GM12878 (cell line): Measurements from ENCODE around the gene LRFN2. TPM values are rescaled to one million over a fixed set of nuclear protein-coding genes. Genes with fewer than 3 reads are reported as not detected.

Experiments used
- ATAC-seq: fragments of 200-7000 bp; cut with Tn5 transposase; 3 replicates; pipeline ENCODE4 v1.9.1; 2020; ENCODE audit warnings: mild to moderate bottlenecking, moderate library complexity
- BruUV-seq: library from RNA; stranded (reverse); fragments of 400-500 nt; replicated peaks from 2 replicates; lab custom pipeline; 2021; lab: Mats Ljungman, UMichigan
- CTCF ChIA-PET: fragments of 300-600 bp; sonication (Branson Sonifier 250); formaldehyde crosslinking; extraction: SDS; loops from one replicate; lab custom pipeline; 2021; ENCODE audit warnings: inconsistent platforms; lab: Yijun Ruan, JAX
- POLR2A ChIA-PET: fragments of 350-600 bp; formaldehyde crosslinking; extraction: SDS; loops from one replicate; lab custom pipeline; 2021; ENCODE audit warnings: inconsistent platforms; lab: Charles Lee
- RAD21 ChIA-PET: fragments of 300-600 bp; sonication (Branson Sonifier 250); formaldehyde crosslinking; loops from one replicate; lab custom pipeline; 2023; ENCODE audit warnings: antibody characterized with exemption; ENCODE audit not compliant: unreplicated experiment; lab: Charles Lee
- SMC1A ChIA-PET: fragments of 300-600 bp; sonication (Branson Sonifier 250); formaldehyde crosslinking; loops from one replicate; lab custom pipeline; 2023; ENCODE audit not compliant: unreplicated experiment, uncharacterized antibody; lab: Charles Lee
- DNase-seq: peaks from one replicate; pipeline ENCODE4 v3.0.0-alpha.2; 2011; ENCODE audit warnings: low read depth, low spot score
- FAIRE-seq: peaks from 3 replicates; lab custom pipeline; 2011; peaks lifted over from hg19 to GRCh38; lab: Jason Lieb, UNC
- H2AFZ ChIP-seq: 2 replicates; pipeline ENCODE4 v1.6.0; 2011; ENCODE audit warnings: low read depth, low read length, control low read depth; ENCODE audit not compliant: control insufficient read depth
- H3K27ac ChIP-seq: 2 replicates; pipeline ENCODE4 v1.5.1; 2011; ENCODE audit warnings: control low read depth; ENCODE audit not compliant: control insufficient read depth, insufficient read depth
- H3K27me3 ChIP-seq, 2 experiments: replicated peaks in 1 of 2; 2 replicates each; pipeline versions ENCODE4 v1.6.0 to v1.6.1; 2011; ENCODE audit warnings: low read length in 1 of 2; ENCODE audit not compliant: control insufficient read depth in 2 of 2, insufficient read depth in 2 of 2
- H3K36me3 ChIP-seq, 2 experiments: 2 replicates each; pipeline ENCODE4 v1.5.1; 2011; ENCODE audit warnings: low read length in 1 of 2; ENCODE audit not compliant: control insufficient read depth in 2 of 2, insufficient read depth in 2 of 2
- H3K4me1 ChIP-seq: 2 replicates; pipeline ENCODE4 v1.6.1; 2011; ENCODE audit warnings: mild to moderate bottlenecking, low read length, moderate library complexity, mixed read lengths; ENCODE audit not compliant: control insufficient read depth, insufficient read depth
- H3K4me2 ChIP-seq: 2 replicates; pipeline ENCODE4 v1.6.0; 2011; ENCODE audit warnings: control low read depth; ENCODE audit not compliant: control insufficient read depth, insufficient read depth
- H3K4me3 ChIP-seq: fragments of 200-600 bp; sonication (generic); 2 replicates; pipeline ENCODE4 v1.5.1; 2016
- H3K79me2 ChIP-seq: 2 replicates; pipeline ENCODE4 v1.6.0; 2011; ENCODE audit warnings: low read length; ENCODE audit not compliant: control insufficient read depth, insufficient read depth
- H3K9ac ChIP-seq: 2 replicates; pipeline ENCODE4 v1.8.0; 2011; ENCODE audit warnings: low read length, control low read depth, mixed read lengths; ENCODE audit not compliant: control insufficient read depth, insufficient read depth
- H3K9me3 ChIP-seq: replicated peaks from 3 replicates; pipeline ENCODE4 v1.5.1; 2011; ENCODE audit warnings: mild to moderate bottlenecking, low read length; ENCODE audit not compliant: control insufficient read depth, insufficient read depth
- H4K20me1 ChIP-seq: 2 replicates; pipeline ENCODE4 v1.6.0; 2011; ENCODE audit not compliant: control insufficient read depth, insufficient read depth
- ASH2L ChIP-seq: fragments of 300-600, 200-600 bp; sonication (generic); IDR thresholded peaks from 2 replicates; pipeline ENCODE4 v1.6.1; 2017; ENCODE audit warnings: low read depth, mild to moderate bottlenecking, borderline replicate concordance
- ATF2 ChIP-seq: IDR thresholded peaks from 2 replicates; pipeline ENCODE4 v1.6.1; 2012; ENCODE audit warnings: low read length, inconsistent platforms
- CBX5 ChIP-seq: sonication (generic); IDR thresholded peaks from 2 replicates; pipeline ENCODE4 v1.6.1; 2016; ENCODE audit warnings: low read depth, moderate library complexity, mild to moderate bottlenecking, inconsistent platforms
- EED ChIP-seq: sonication (generic); IDR thresholded peaks from 2 replicates; pipeline ENCODE4 v1.6.1; 2016; ENCODE audit warnings: antibody characterized with exemption, low read depth
- ELK1 ChIP-seq: IDR thresholded peaks from 2 replicates; pipeline ENCODE4 v1.6.1; 2012; ENCODE audit warnings: low read depth, low read length, improper control_type of control experiment
- EP300 ChIP-seq, 2 experiments: fragments of 150-350 bp in 1 of 2; IDR thresholded peaks; 2 replicates each; pipeline ENCODE4 v1.6.1; 2011 to 2012; ENCODE audit warnings: low read depth in 2 of 2, low read length in 2 of 2, borderline replicate concordance in 1 of 2, improper control_type of control experiment in 1 of 2, inconsistent platforms in 1 of 2; ENCODE audit not compliant: control insufficient read depth in 1 of 2
- MTA3 ChIP-seq: IDR thresholded peaks from 2 replicates; pipeline ENCODE4 v1.6.1; 2012; ENCODE audit warnings: low read length, inconsistent platforms, borderline replicate concordance
- NR2C2 ChIP-seq: IDR thresholded peaks from 2 replicates; pipeline ENCODE4 v1.6.1; 2011; ENCODE audit warnings: borderline replicate concordance, low read depth; ENCODE audit not compliant: control insufficient read depth, insufficient read length
- PML ChIP-seq: IDR thresholded peaks from 2 replicates; pipeline ENCODE4 v1.6.1; 2012; ENCODE audit warnings: low read length, inconsistent platforms
- POLR2AphosphoS2 ChIP-seq: IDR thresholded peaks from 2 replicates; pipeline ENCODE4 v1.6.1; 2011; ENCODE audit warnings: low read depth, mild to moderate bottlenecking, low read length, improper control_type of control experiment, moderate library complexity
- POU2F2 ChIP-seq: IDR thresholded peaks from 3 replicates; pipeline ENCODE4 v1.6.1; 2011; ENCODE audit warnings: low read depth, mild to moderate bottlenecking, low read length, borderline replicate concordance
- RBBP5 ChIP-seq: fragments of 200-600 bp; sonication (generic); conservative IDR thresholded peaks from 2 replicates; pipeline ENCODE4 v1.6.1; 2016
- RUNX3 ChIP-seq: IDR thresholded peaks from 2 replicates; pipeline ENCODE4 v1.6.1; 2012; ENCODE audit warnings: low read length, inconsistent platforms
- WGBS: methylation state at CpG from one replicate; pipeline ENCODE4 v1.1.6; 2016; ENCODE audit warnings: low lambda C conversion rate; ENCODE audit not compliant: insufficient replicate concordance, insufficient coverage; ENCODE audit errors: missing lambda C conversion rate; 5-methylcytosine and 5-hydroxymethylcytosine counted together
- in situ Hi-C: fragments of 300-500 bp; cut with MboI; formaldehyde crosslinking; loops from 9 replicates; pipeline ENCODE4 v1.14.3; 2018; ENCODE audit warnings: mixed read lengths
- intact Hi-C: fragments of 100-400 bp; cut with micrococcal nuclease; formaldehyde crosslinking; loops from one replicate; pipeline ENCODE4 v1.14.2; 2022; ENCODE audit not compliant: unreplicated experiment
- polyA plus RNA-seq, 11 experiments: library from polyadenylated mRNA; depleted of rRNA in 4 of 11; unstranded in 6 of 11; stranded (reverse) in 5 of 11; fragments of >200 nt; fragmentation: Nextera tagmentation in 4 of 11; fragmentation: Illumina TruSeq in 1 of 11; extraction: Ambion mirVana in 4 of 11; extraction: Trizol in 1 of 11; gene quantifications; 1 replicate in 1 of 11; 2 replicates in 10 of 11; pipeline versions ENCODE4 v1.2.1 to v1.2.3, GENCODE V29; 2011 to 2016; ENCODE audit warnings: inconsistent platforms in 2 of 11, missing spikeins in 2 of 11, low read depth in 1 of 11
- total RNA-seq, 4 experiments: library from RNA; depleted of rRNA in 3 of 4; stranded (reverse); fragments of >200 nt in 3 of 4; fragmentation: Illumina TruSeq in 1 of 4; extraction: Trizol in 1 of 4; gene quantifications; 2 replicates each; pipeline versions ENCODE4 v1.2.1 to v1.2.3, GENCODE V29; 2013 to 2021
- TF ChIP-seq, protein P1 (sequence below): fragments of 450-650 bp; IDR thresholded peaks from 2 replicates; pipeline ENCODE4 v1.6.1; 2017; ENCODE audit warnings: low read depth, mild to moderate bottlenecking, moderate library complexity
- TF ChIP-seq, protein P2 (sequence below): IDR thresholded peaks from 2 replicates; pipeline ENCODE4 v1.6.1; 2011; ENCODE audit warnings: mild to moderate bottlenecking, low read depth, low read length, moderate library complexity; ENCODE audit not compliant: insufficient replicate concordance
- TF ChIP-seq, protein P3 (sequence below): fragments of 450-650 bp; formaldehyde crosslinking; IDR thresholded peaks from 2 replicates; pipeline ENCODE4 v1.4.0; 2022; ENCODE audit warnings: mild to moderate bottlenecking, moderate library complexity

LRFN2 gene
- total and polyA plus RNA-seq, 10 of the 15 experiments (the other 5 are each of a cell fraction or from before 2014, with no cell fraction given), result not detected

- FAIRE-seq, result no peak
- H3K4me2 ChIP-seq, result no peak overlapping the region
- 0% methylated on average over 1 of the region's 1 CpG for WGBS
- TF ChIP-seq POLR2AphosphoS2, result no peak
- no peak for TF ChIP-seq EED
- no peak for TF ChIP-seq ATF2
- TF ChIP-seq EP300 (IDR thresholded peaks at IDR 0.05; ENCODE audit: borderline replicate concordance in 1 of 2, control insufficient read depth in 1 of 2, low read depth in 2 of 2, low read length in 2 of 2), result no peak
- TF ChIP-seq RBBP5, result no peak
- TF ChIP-seq ELK1, result no peak
- TF ChIP-seq, protein P1, sequence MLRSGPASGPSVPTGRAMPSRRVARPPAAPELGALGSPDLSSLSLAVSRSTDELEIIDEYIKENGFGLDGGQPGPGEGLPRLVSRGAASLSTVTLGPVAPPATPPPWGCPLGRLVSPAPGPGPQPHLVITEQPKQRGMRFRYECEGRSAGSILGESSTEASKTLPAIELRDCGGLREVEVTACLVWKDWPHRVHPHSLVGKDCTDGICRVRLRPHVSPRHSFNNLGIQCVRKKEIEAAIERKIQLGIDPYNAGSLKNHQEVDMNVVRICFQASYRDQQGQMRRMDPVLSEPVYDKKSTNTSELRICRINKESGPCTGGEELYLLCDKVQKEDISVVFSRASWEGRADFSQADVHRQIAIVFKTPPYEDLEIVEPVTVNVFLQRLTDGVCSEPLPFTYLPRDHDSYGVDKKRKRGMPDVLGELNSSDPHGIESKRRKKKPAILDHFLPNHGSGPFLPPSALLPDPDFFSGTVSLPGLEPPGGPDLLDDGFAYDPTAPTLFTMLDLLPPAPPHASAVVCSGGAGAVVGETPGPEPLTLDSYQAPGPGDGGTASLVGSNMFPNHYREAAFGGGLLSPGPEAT, result no peak
- TF ChIP-seq, protein P2, sequence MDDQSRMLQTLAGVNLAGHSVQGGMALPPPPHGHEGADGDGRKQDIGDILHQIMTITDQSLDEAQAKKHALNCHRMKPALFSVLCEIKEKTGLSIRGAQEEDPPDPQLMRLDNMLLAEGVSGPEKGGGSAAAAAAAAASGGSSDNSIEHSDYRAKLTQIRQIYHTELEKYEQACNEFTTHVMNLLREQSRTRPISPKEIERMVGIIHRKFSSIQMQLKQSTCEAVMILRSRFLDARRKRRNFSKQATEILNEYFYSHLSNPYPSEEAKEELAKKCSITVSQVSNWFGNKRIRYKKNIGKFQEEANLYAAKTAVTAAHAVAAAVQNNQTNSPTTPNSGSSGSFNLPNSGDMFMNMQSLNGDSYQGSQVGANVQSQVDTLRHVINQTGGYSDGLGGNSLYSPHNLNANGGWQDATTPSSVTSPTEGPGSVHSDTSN, result no peak
- TF ChIP-seq MTA3, result no peak
- TF ChIP-seq CBX5, result no peak
- TF ChIP-seq ASH2L, result no peak
- TF ChIP-seq NR2C2, result no peak
- no peak for TF ChIP-seq POU2F2
- TF ChIP-seq, protein P3, sequence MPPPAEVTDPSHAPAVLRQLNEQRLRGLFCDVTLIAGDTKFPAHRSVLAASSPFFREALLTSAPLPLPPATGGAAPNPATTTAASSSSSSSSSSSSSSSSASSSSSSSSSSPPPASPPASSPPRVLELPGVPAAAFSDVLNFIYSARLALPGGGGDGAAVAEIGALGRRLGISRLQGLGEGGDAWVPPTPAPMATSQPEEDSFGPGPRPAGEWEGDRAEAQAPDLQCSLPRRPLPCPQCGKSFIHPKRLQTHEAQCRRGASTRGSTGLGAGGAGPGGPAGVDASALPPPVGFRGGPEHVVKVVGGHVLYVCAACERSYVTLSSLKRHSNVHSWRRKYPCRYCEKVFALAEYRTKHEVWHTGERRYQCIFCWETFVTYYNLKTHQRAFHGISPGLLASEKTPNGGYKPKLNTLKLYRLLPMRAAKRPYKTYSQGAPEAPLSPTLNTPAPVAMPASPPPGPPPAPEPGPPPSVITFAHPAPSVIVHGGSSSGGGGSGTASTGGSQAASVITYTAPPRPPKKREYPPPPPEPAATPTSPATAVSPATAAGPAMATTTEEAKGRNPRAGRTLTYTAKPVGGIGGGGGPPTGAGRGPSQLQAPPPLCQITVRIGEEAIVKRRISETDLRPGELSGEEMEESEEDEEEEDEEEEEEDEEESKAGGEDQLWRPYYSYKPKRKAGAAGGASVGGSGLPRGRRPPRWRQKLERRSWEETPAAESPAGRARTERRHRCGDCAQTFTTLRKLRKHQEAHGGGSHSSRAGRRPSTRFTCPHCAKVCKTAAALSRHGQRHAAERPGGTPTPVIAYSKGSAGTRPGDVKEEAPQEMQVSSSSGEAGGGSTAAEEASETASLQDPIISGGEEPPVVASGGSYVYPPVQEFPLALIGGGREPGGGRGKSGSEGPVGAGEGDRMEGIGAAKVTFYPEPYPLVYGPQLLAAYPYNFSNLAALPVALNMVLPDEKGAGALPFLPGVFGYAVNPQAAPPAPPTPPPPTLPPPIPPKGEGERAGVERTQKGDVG (CRISPR knock-in tag), result no peak
- TF ChIP-seq PML, result no peak
- TF ChIP-seq RUNX3, result no peak
These were observed 176.3 kb downstream of the LRFN2 start for GRCh38 chr6:40410821-40411220.

More at GRCh38 chr6:40410821-40411220, 176.3 kb downstream of the LRFN2 start:
- no peaks in the 10 kb centered on the region for H3K36me3 ChIP-seq
- H2AFZ ChIP-seq, result no peak overlapping the region
- H3K27ac ChIP-seq, result no peak overlapping the region
- no peaks in the 10 kb centered on the region for H3K79me2 ChIP-seq
- ATAC-seq (no peak), DNase-seq (no peak)
- peaks cover 2 to 6% of the 10 kb centered on the region in 2 experiments for H3K27me3 ChIP-seq
- no peaks in the 10 kb centered on the region for H4K20me1 ChIP-seq
- POLR2A ChIA-PET, result no interaction called here
- RAD21 ChIA-PET, result no interaction called here
- H3K4me1 ChIP-seq, result no peaks in the 10 kb centered on the region
- no peak overlapping the region for H3K4me3 ChIP-seq
- SMC1A ChIA-PET, result no interaction called here
- no TSS peak for BruUV-seq
- CTCF ChIA-PET, result no interaction called here
- no peaks in the 10 kb centered on the region for H3K9me3 ChIP-seq
- intact Hi-C loops, result no loop called here
- in situ Hi-C loops, result no loop called here
- no peak overlapping the region for H3K9ac ChIP-seq
